HL-60 (cell line): ENCODE data around the gene SPNS3.

Source experiments
- GABPA ChIP-seq: IDR thresholded peaks from 2 replicates; pipeline ENCODE4 v1.6.1; 2012; ENCODE audit warnings: low read depth
- POLR2AphosphoS5 ChIP-seq: IDR thresholded peaks from 2 replicates; pipeline ENCODE4 v1.6.1; 2012; ENCODE audit warnings: low read depth
- TF ChIP-seq, protein P1 (sequence below): IDR thresholded peaks from one replicate; pipeline ENCODE4 v1.5.1; 2011; ENCODE audit warnings: low read length, control low read depth, inconsistent platforms; ENCODE audit not compliant: insufficient read depth
- TF ChIP-seq, protein P2 (sequence below): IDR thresholded peaks from 2 replicates; pipeline ENCODE4 v1.6.1; 2012; ENCODE audit warnings: low read depth; ENCODE audit not compliant: insufficient replicate concordance

DNA sequence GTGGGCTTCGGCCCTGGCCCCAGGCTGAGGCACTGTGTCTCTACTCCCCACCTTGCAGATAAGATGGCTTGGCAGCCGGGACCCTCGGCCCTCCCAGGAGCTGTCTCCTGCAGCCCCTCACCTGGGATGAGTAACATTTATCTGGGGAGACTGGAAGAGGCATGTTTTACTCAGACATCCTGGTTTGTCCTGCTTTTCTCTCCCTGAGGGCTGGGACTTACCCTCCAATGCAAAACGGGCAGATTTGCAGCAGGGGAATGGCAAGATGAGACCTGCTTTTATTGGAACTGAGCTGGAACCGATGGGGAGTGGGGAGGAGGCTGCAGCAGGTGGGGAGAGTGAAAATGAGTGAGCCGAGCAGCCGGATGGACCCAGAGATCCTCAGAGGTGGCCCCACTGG, 39.9 kb upstream of the SPNS3 start:
- TF ChIP-seq, protein P1, sequence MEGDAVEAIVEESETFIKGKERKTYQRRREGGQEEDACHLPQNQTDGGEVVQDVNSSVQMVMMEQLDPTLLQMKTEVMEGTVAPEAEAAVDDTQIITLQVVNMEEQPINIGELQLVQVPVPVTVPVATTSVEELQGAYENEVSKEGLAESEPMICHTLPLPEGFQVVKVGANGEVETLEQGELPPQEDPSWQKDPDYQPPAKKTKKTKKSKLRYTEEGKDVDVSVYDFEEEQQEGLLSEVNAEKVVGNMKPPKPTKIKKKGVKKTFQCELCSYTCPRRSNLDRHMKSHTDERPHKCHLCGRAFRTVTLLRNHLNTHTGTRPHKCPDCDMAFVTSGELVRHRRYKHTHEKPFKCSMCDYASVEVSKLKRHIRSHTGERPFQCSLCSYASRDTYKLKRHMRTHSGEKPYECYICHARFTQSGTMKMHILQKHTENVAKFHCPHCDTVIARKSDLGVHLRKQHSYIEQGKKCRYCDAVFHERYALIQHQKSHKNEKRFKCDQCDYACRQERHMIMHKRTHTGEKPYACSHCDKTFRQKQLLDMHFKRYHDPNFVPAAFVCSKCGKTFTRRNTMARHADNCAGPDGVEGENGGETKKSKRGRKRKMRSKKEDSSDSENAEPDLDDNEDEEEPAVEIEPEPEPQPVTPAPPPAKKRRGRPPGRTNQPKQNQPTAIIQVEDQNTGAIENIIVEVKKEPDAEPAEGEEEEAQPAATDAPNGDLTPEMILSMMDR = no peak
- no peak for TF ChIP-seq POLR2AphosphoS5
- TF ChIP-seq, protein P2, sequence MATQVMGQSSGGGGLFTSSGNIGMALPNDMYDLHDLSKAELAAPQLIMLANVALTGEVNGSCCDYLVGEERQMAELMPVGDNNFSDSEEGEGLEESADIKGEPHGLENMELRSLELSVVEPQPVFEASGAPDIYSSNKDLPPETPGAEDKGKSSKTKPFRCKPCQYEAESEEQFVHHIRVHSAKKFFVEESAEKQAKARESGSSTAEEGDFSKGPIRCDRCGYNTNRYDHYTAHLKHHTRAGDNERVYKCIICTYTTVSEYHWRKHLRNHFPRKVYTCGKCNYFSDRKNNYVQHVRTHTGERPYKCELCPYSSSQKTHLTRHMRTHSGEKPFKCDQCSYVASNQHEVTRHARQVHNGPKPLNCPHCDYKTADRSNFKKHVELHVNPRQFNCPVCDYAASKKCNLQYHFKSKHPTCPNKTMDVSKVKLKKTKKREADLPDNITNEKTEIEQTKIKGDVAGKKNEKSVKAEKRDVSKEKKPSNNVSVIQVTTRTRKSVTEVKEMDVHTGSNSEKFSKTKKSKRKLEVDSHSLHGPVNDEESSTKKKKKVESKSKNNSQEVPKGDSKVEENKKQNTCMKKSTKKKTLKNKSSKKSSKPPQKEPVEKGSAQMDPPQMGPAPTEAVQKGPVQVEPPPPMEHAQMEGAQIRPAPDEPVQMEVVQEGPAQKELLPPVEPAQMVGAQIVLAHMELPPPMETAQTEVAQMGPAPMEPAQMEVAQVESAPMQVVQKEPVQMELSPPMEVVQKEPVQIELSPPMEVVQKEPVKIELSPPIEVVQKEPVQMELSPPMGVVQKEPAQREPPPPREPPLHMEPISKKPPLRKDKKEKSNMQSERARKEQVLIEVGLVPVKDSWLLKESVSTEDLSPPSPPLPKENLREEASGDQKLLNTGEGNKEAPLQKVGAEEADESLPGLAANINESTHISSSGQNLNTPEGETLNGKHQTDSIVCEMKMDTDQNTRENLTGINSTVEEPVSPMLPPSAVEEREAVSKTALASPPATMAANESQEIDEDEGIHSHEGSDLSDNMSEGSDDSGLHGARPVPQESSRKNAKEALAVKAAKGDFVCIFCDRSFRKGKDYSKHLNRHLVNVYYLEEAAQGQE = no peak
- TF ChIP-seq GABPA = no peak
